Natural killer cell (primary cell): ENCODE results near the gene TEKT5. TPM values are rescaled to one million over a fixed set of nuclear protein-coding genes. Genes with fewer than 3 reads are reported as not detected.

Experiments
- ATAC-seq, 3 donors: fragments of 150-1000 bp in 2 of 3; fragments of 200-7000 bp in 1 of 3; cut with Tn5 transposase; 1 replicate in 1 of 3; 2 replicates in 2 of 3; pipeline ENCODE4 v1.10.0; 2021; ENCODE audit warnings: mild to moderate bottlenecking in 2 of 3, moderate library complexity in 2 of 3
- DNase-seq, 2 donors: peaks; one replicate each; pipeline versions ENCODE4 v3.0.0 to v3.0.0-alpha.2; 2013 to 2021; ENCODE audit warnings: mixed read lengths in 1 of 2
- H3K27ac ChIP-seq: one replicate; pipeline ENCODE4 v1.5.1; 2013; ENCODE audit warnings: mild to moderate bottlenecking, low read length
- H3K27me3 ChIP-seq: one replicate; pipeline ENCODE4 v1.6.1; 2013; ENCODE audit warnings: low read length; ENCODE audit not compliant: control insufficient read depth, insufficient read depth
- H3K36me3 ChIP-seq: one replicate; pipeline ENCODE4 v1.6.1; 2013; ENCODE audit warnings: low read length; ENCODE audit not compliant: control insufficient read depth, insufficient read depth
- H3K4me1 ChIP-seq: one replicate; pipeline ENCODE4 v1.6.1; 2013; ENCODE audit warnings: low read length; ENCODE audit not compliant: control insufficient read depth, insufficient read depth
- H3K4me3 ChIP-seq: one replicate; pipeline ENCODE4 v1.5.1; 2013; ENCODE audit warnings: low read length
- H3K9me3 ChIP-seq: one replicate; pipeline ENCODE4 v1.6.1; 2013; ENCODE audit warnings: low read length; ENCODE audit not compliant: control insufficient read depth, insufficient read depth
- H3K27ac Mint-ChIP-seq, 2 donors: one replicate each; pipeline ENCODE4 v1.8.0; 2022; ENCODE audit warnings: mild to moderate bottlenecking in 2 of 2, mixed read lengths in 2 of 2, moderate library complexity in 1 of 2
- H3K27me3 Mint-ChIP-seq, 2 donors: one replicate each; pipeline ENCODE4 v1.8.0; 2022; ENCODE audit warnings: low read depth in 2 of 2, mixed read lengths in 2 of 2
- H3K36me3 Mint-ChIP-seq: one replicate; pipeline ENCODE4 v1.8.0; 2022; ENCODE audit warnings: mixed read lengths
- H3K4me1 Mint-ChIP-seq, 2 donors: one replicate each; pipeline ENCODE4 v1.8.0; 2022; ENCODE audit warnings: mixed read lengths in 2 of 2
- H3K4me3 Mint-ChIP-seq: one replicate; pipeline ENCODE4 v1.8.0; 2022; ENCODE audit warnings: mild to moderate bottlenecking, moderate library complexity, mixed read lengths
- H3K9me3 Mint-ChIP-seq, 2 donors: one replicate each; pipeline ENCODE4 v1.8.0; 2022; ENCODE audit warnings: mixed read lengths in 2 of 2
- CTCF ChIP-seq: fragments of 200-600 bp; IDR thresholded peaks from one replicate; pipeline ENCODE4 v1.8.0; 2022; ENCODE audit warnings: antibody characterized with exemption
- WGBS: methylation state at CpG from one replicate; pipeline ENCODE4 v1.1.7; 2013; ENCODE audit warnings: missing lambda C conversion rate; ENCODE audit not compliant: insufficient coverage; 5-methylcytosine and 5-hydroxymethylcytosine counted together
- intact Hi-C: fragments of 100-400 bp; cut with micrococcal nuclease; formaldehyde crosslinking; loops from one replicate; pipeline ENCODE4 v1.14.2; 2022
- total RNA-seq, 4 donors: library from RNA; stranded (reverse); fragments of 120-200 nt in 1 of 4; gene quantifications; one replicate each; pipeline versions ENCODE4 v1.2.3 to v1.2.4, GENCODE V29; 2013 to 2022

The TEKT5 gene
- total RNA-seq, 3 donors from 2014 or later (not counting 1 experiment from before 2014, with no cell fraction given): 1.1 TPM; not detected in 2

GRCh38 chr16:10662212-10662611, 32.5 kb downstream of the TEKT5 start:
- no peak overlapping the region for H3K27ac Mint-ChIP-seq
- no peak for TF ChIP-seq CTCF
- intact Hi-C loops: no loop called here
- no peaks in the 10 kb centered on the region for H3K36me3 Mint-ChIP-seq
- no peaks in the 10 kb centered on the region for H3K36me3 ChIP-seq
- no peaks in the 10 kb centered on the region for H3K4me1 Mint-ChIP-seq
- peaks cover 6 to 19% of the 10 kb centered on the region in 2 donors for H3K27me3 Mint-ChIP-seq
- H3K9me3 Mint-ChIP-seq: no peaks in the 10 kb centered on the region
- no peak overlapping the region for H3K4me3 Mint-ChIP-seq
- DNase-seq: no peak
- no peaks in the 10 kb centered on the region for H3K4me1 ChIP-seq
- no peak for ATAC-seq
- no peaks in the 10 kb centered on the region for H3K9me3 ChIP-seq
- H3K4me3 ChIP-seq: no peak overlapping the region
- WGBS: 72% methylated on average over 5 of the region's 5 CpGs
- no peaks in the 10 kb centered on the region for H3K27me3 ChIP-seq
- no peak overlapping the region for H3K27ac ChIP-seq

GRCh38 chr16:10661737-10662136, 33.0 kb downstream of the TEKT5 start:
- 0% methylated on average over 1 of the region's 1 CpG for WGBS
- Histone ChIP-seq H3K4me3 (no peak overlapping the region), H3K9me3 (no peaks in the 10 kb centered on the region), H3K36me3 (no peaks in the 10 kb centered on the region), H3K27me3 (no peaks in the 10 kb centered on the region), H3K4me1 (no peaks in the 10 kb centered on the region), H3K27ac (no peak overlapping the region)
- H3K4me1 Mint-ChIP-seq: no peaks in the 10 kb centered on the region
- no peak overlapping the region for H3K27ac Mint-ChIP-seq
- H3K27me3 Mint-ChIP-seq: peaks cover 5 to 18% of the 10 kb centered on the region in 2 donors
- no peak for TF ChIP-seq CTCF
- ATAC-seq: no peak
- DNase-seq: no peak
- intact Hi-C loops: no loop called here
- H3K9me3 Mint-ChIP-seq: no peaks in the 10 kb centered on the region
- no peaks in the 10 kb centered on the region for H3K36me3 Mint-ChIP-seq
- H3K4me3 Mint-ChIP-seq: no peak overlapping the region

DNA sequence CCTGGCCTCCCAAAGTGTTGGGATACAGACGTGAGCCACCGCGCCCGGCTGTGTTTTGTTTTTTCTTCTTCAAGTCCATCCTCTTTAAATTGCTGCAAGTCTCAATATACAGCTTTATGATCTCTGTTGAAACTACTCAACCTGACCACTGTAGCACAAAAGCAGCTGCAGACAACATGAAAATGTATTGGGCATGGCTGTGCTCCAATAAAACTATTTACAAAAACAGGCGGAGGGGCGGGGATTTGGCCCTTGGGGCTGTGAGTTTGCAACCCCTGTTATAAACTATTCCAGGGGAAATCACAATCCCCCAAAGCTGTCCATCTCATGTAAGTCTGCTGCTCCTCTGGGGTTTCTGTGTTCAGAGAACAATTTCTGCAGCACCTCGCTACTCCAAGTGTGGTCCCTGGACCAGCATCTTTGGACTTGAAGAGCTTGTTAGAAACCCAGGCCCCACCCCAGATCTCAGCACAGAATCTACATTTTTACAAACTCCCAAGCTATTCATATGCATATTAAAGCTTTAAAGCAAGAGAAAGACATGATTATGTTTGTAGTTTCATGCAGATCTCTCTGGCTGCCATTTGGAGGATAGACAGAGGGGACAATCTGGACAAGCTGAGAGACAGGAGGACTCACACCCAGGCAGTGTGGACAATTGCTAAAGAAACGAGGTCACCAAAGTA, 33.6 kb downstream of the TEKT5 start:
- 88% methylated on average over 8 of the region's 8 CpGs for whole genome bisulfite sequencing
- intact Hi-C loops: no loop called here
- ATAC-seq: no peak

More for the DNA sequence above, 33.6 kb downstream of the TEKT5 start:
- Histone ChIP-seq H3K4me1 (no peaks in the 10 kb centered on the region), H3K27me3 (no peaks in the 10 kb centered on the region), H3K9me3 (no peaks in the 10 kb centered on the region), H3K36me3 (no peaks in the 10 kb centered on the region), H3K27ac (no peak overlapping the region), H3K4me3 (no peak overlapping the region)
- Mint-ChIP-seq H3K4me3 (no peak overlapping the region), H3K27ac (no peak overlapping the region), H3K9me3 (no peaks in the 10 kb centered on the region), H3K4me1 (no peaks in the 10 kb centered on the region), H3K27me3 (peaks cover 5 to 18% of the 10 kb centered on the region in 2 donors), H3K36me3 (no peaks in the 10 kb centered on the region)
- DNase-seq: no peak
- no peak for TF ChIP-seq CTCF
